ENCODE measurements around the gene CKMT2. TPM values are rescaled to one million over a fixed set of nuclear protein-coding genes. Genes with fewer than 3 reads are reported as not detected.

Gene CKMT2
- total and polyA plus RNA-seq, 2 donors (not counting 3 experiments of a cell fraction or from before 2014, with no cell fraction given): not detected

- CTCF ChIA-PET: no interaction called here
- BruUV-seq (replicated peaks): no TSS peak
Observed at GRCh38 chr5:81242906-81243436, 9.8 kb downstream of the CKMT2 start.

More at GRCh38 chr5:81242906-81243436, 9.8 kb downstream of the CKMT2 start:
- Histone ChIP-seq H3K4me3 (replicated peaks in 1 of 3; ENCODE audit: insufficient read depth in 1 of 3, low read depth in 1 of 3, low read length in 3 of 3) (no peak overlapping the region), H3K79me2 (ENCODE audit: control insufficient read depth, insufficient read depth, low read length) (no peaks in the 10 kb centered on the region), H3K27ac (ENCODE audit: insufficient read depth, low read depth, low read length) (no peak overlapping the region), H3K9me3 (replicated peaks; ENCODE audit: control insufficient read depth, insufficient read depth, low read length) (no peaks in the 10 kb centered on the region), H3K27me3 (ENCODE audit: control insufficient read depth in 2 of 2, insufficient read depth in 2 of 2, low read length in 2 of 2) (no peaks in the 10 kb centered on the region), H3K36me3 (ENCODE audit: control insufficient read depth in 2 of 2, extremely low read depth in 1 of 2, insufficient read depth in 2 of 2, low read length in 2 of 2) (no peaks in the 10 kb centered on the region), H3K9me1 (replicated peaks; ENCODE audit: control insufficient read depth, extremely low read depth, insufficient read depth, low read length) (no peaks in the 10 kb centered on the region), H2AFZ (ENCODE audit: low read depth, low read length) (no peak overlapping the region), H3K4me1 (ENCODE audit: control insufficient read depth, extremely low read depth, insufficient read depth, low read length) (peaks cover 1% of the 10 kb centered on the region), H3K4me2 (ENCODE audit: insufficient read depth, low read length) (no peak overlapping the region), H3K9ac (replicated peaks; ENCODE audit: extremely low read depth, insufficient read depth, low read length) (no peak overlapping the region), H4K20me1 (replicated peaks; ENCODE audit: control insufficient read depth, extremely low read depth, insufficient read depth, low read length) (no peaks in the 10 kb centered on the region)
- FAIRE-seq (no peak), DNase-seq (ENCODE audit: low read depth, low spot score) (no peak)
- dilution Hi-C loops (cut with MboI; ENCODE audit: extremely low pct_ligation_motif_present, low sequenced_read_pairs): no loop called here
- no peak for TF ChIP-seq MAX (IDR thresholded peaks at IDR 0.05; ENCODE audit: insufficient read depth, insufficient read length)
- TF ChIP-seq JUN (IDR thresholded peaks at IDR 0.05; ENCODE audit: borderline replicate concordance, insufficient read depth, insufficient read length, low read depth): no peak
- TF ChIP-seq POLR2AphosphoS5 (IDR thresholded peaks at IDR 0.05; ENCODE audit: insufficient read depth, low read depth, low read length): no peak
- TF ChIP-seq CTCF (IDR thresholded peaks at IDR 0.05; ENCODE audit: extremely low read depth in 1 of 2, insufficient read depth in 1 of 2, low read depth in 1 of 2, low read length in 2 of 2): no peak
- no peak for TF ChIP-seq GATA2 (IDR thresholded peaks at IDR 0.05; ENCODE audit: insufficient read depth, insufficient read length, low read depth, low read length)
- no peak for TF ChIP-seq MYC (IDR thresholded peaks at IDR 0.05; ENCODE audit: low read depth, low read length)
- no peak for TF ChIP-seq FOS (IDR thresholded peaks at IDR 0.05; ENCODE audit: borderline replicate concordance, insufficient read depth, low read length)
- no peak for TF ChIP-seq POLR2A (IDR thresholded peaks at IDR 0.05; ENCODE audit: low read depth, low read length)
- TF ChIP-seq EZH2 (IDR thresholded peaks at IDR 0.05; ENCODE audit: borderline replicate concordance, low read depth, low read length, severe bottlenecking): no peak
- intact Hi-C loops (cut with micrococcal nuclease): no loop called here
- POLR2A ChIA-PET: no interaction called here
